ENCODE results near the gene GABRG3. TPM values are rescaled to one million over a fixed set of nuclear protein-coding genes. Genes with fewer than 3 reads are reported as not detected.

GABRG3 gene
- total RNA-seq, 1 donor from 2014 or later, result not detected

DNA sequence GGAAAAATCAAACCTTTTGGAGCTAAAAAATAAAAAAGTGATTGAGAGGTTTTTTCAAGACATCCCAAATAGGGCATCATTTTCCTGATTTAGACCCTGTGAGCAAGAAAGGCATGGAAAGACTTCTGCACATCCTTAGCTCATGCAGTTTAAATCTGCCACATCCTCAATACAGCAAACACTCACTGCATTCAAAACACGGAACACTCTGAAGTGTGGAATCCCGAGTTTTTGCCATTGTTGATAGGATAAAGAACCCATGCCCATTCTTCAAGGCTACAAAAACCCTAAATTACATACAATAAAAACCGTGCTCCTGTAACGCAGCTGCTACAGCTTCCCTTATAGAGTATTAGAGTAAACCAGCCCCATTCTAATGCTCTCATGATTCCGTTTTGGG, 346.8 kb downstream of the GABRG3 start:
- no peaks in the 10 kb centered on the region for H3K36me3 ChIP-seq (ENCODE audit: control insufficient read depth, insufficient read depth, low read length)
- no peaks in the 10 kb centered on the region for H3K27me3 ChIP-seq (ENCODE audit: control insufficient read depth, insufficient read depth, low read length)
- FAIRE-seq, result no peak
- no peak for DNase-seq (ENCODE audit: low read depth)
- TF ChIP-seq, protein P1, sequence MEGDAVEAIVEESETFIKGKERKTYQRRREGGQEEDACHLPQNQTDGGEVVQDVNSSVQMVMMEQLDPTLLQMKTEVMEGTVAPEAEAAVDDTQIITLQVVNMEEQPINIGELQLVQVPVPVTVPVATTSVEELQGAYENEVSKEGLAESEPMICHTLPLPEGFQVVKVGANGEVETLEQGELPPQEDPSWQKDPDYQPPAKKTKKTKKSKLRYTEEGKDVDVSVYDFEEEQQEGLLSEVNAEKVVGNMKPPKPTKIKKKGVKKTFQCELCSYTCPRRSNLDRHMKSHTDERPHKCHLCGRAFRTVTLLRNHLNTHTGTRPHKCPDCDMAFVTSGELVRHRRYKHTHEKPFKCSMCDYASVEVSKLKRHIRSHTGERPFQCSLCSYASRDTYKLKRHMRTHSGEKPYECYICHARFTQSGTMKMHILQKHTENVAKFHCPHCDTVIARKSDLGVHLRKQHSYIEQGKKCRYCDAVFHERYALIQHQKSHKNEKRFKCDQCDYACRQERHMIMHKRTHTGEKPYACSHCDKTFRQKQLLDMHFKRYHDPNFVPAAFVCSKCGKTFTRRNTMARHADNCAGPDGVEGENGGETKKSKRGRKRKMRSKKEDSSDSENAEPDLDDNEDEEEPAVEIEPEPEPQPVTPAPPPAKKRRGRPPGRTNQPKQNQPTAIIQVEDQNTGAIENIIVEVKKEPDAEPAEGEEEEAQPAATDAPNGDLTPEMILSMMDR (IDR thresholded peaks at IDR 0.05; ENCODE audit: insufficient read depth, low read length, severe bottlenecking), result no peak
- no peak overlapping the region for H3K4me3 ChIP-seq (ENCODE audit: low read depth, low read length)

DNA sequence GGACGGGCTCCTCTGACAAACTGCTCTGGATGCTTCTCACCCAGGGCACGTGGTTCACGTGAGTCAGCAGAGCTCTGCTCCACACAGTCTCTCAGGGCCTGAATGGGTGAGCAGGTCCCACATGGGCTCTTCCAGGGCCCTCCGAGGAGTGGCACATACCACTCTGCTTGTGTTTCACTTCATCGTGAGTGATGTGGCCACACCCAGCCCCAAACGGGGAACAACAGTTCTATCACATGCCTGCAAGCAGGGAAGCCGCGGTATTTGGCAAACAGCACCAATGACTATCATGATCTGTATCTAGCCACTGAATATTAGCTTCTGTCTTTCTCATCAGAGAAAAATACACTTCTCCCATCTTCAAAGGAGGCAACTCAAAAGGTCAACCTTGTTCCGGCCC, 352.8 kb downstream of the GABRG3 start:
- no peak for DNase-seq (ENCODE audit: low read depth)
- H3K4me3 ChIP-seq (ENCODE audit: low read depth, low read length), result no peak overlapping the region
- no peaks in the 10 kb centered on the region for H3K36me3 ChIP-seq (ENCODE audit: control insufficient read depth, insufficient read depth, low read length)
- TF ChIP-seq, protein P1 (IDR thresholded peaks at IDR 0.05; ENCODE audit: insufficient read depth, low read length, severe bottlenecking), result no peak
- no peak for FAIRE-seq
- no peaks in the 10 kb centered on the region for H3K27me3 ChIP-seq (ENCODE audit: control insufficient read depth, insufficient read depth, low read length)

DNA sequence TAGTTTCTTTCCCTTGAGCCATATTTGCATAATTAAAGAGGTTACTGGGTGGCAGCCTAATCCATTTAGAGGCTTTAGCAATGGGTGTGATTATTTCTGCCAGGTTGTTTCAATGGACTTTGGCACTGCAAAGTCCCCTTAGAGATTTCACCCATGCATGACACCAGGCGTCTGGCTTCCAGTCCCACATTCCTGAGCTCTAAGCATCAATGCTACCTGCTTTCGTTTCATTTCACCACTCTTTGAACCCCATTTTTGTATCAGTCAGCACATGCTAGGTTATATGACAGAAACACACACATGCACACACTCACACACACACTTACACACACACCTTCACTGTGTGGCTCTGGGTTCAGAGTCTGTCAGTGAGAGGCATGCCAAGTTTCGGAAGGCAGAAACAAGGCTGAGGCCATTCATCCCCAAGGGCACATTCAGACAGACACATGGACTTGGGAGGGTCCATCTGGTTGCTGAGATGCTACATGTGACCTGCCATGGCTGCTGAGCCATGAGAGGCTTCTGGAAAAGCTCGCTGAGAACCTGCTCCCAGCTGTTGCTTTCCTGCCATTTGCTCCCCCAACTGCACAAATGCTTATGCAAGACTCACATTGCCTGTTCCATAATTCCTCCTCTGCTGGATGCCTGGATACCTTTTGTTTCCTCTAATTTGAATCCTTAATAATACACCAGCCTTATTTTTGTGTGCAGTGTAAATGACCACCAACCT, 354.1 kb downstream of the GABRG3 start:
- Histone ChIP-seq H3K36me3 (ENCODE audit: control insufficient read depth, insufficient read depth, low read length) (no peaks in the 10 kb centered on the region), H3K27me3 (ENCODE audit: control insufficient read depth, insufficient read depth, low read length) (no peaks in the 10 kb centered on the region), H3K4me3 (ENCODE audit: low read depth, low read length) (no peak overlapping the region)
- FAIRE-seq (no peak), DNase-seq (ENCODE audit: low read depth) (no peak)
- TF ChIP-seq, protein P1 (IDR thresholded peaks at IDR 0.05; ENCODE audit: insufficient read depth, low read length, severe bottlenecking), result no peak

DNA sequence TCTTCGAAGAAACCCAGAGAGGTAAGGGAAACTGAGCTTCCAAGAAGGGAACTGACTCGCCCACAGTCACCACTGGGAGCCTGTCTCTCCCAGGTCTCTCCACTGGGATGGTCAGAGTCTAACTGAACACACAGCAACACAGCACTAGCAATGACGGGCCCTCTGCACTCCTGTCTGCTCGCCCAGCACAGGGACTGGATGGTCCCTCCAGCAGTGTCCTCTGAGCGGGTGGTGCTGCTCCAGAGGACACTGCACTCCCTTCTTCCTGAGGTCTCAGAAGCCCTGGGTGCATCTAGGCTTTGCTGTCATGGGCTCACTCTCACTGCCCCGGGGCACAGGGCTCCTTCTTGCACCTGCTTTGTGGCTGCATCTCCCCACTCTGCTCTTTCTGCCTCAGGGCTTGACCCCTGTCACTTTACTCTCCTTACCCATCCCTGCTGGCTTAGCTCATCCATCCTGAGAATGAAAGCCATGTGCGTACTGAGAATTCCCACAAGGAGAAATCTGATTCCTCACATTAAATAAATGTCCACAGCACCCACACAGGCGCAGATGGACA, 356.6 kb downstream of the GABRG3 start:
- Histone ChIP-seq H3K4me3 (ENCODE audit: low read depth, low read length) (no peak overlapping the region), H3K27me3 (ENCODE audit: control insufficient read depth, insufficient read depth, low read length) (no peaks in the 10 kb centered on the region), H3K36me3 (ENCODE audit: control insufficient read depth, insufficient read depth, low read length) (no peaks in the 10 kb centered on the region)
- TF ChIP-seq, protein P1 (IDR thresholded peaks at IDR 0.05; ENCODE audit: insufficient read depth, low read length, severe bottlenecking), result no peak
- DNase-seq (ENCODE audit: low read depth) (no peak), FAIRE-seq (no peak)

DNA sequence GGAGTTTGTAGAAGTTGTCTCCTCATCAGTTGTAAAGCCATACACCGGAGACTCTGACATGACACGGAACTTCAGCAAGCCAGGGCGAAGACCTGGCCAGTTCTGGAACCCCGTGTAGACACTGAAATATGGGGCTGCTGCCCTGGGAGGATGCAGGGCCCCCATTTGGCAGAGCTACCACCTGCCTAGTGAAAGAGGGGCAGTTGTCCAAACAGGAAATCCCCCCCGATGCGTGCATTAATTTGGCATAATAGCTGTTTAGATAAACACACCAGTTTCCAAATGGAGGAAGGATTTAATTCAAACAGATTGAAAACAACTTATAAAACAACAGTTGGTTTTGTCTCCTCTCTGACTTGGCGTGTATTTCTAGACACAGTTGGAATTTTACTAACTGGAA, 357.2 kb downstream of the GABRG3 start:
- TF ChIP-seq, protein P1 (IDR thresholded peaks at IDR 0.05; ENCODE audit: insufficient read depth, low read length, severe bottlenecking), result no peak
- FAIRE-seq (no peak), DNase-seq (ENCODE audit: low read depth) (no peak)
- no peaks in the 10 kb centered on the region for H3K36me3 ChIP-seq (ENCODE audit: control insufficient read depth, insufficient read depth, low read length)
- H3K27me3 ChIP-seq (ENCODE audit: control insufficient read depth, insufficient read depth, low read length), result no peaks in the 10 kb centered on the region
- no peak overlapping the region for H3K4me3 ChIP-seq (ENCODE audit: low read depth, low read length)
